GM19035 (cell line): ENCODE results near the gene FBXO36.
"Not testable (repeated sequence)": the region's sequence is repeated elsewhere in the genome, so short reads cannot be mapped to it uniquely, and the experiment has no call there.

ENCODE experiments used
- ATAC-seq: cut with Tn5 transposase; IDR thresholded peaks from one replicate; pipeline ENCODE4 v1.9.1; 2021; ENCODE audit not compliant: unreplicated experiment

FBXO36 gene

DNA sequence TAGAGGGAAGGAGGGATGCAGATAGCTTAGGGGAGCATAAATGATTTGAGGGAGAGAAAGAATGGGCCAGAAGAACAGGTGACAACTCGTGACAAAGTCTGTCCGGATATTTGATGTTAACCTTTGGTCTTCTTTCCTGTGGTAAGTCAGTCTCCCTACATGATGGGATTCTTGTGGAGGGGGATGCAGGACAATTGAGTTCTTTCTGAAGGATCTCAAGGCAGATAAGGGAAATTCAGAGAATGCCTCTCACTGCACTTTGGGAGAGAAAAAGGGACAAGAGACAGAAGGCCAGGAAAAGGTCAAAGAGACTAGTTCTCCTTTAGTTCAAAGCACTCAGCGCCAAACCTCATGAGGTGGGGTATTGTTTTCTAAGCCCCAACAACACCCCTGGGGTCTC is 34.2 kb downstream of the FBXO36 start:
- ATAC-seq = no peak

DNA sequence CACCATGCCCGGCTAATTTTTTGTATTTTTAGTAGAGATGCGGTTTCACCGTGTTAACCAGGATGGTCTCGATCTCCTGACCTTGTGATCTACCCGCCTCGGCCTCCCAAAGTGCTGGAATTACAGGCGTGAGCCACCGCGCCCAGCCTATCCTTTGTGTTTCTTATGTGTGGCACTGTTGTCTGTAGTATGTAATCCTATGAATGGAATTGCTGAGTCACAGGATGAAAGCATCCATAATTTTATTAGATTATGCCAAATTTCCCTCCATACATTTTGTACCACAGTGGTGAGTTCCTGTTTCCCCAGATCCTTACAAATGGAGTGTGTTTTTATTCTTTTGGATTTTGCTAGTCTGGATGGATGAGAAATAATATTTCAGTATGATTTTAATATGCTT is 41.3 kb downstream of the FBXO36 start:
- not testable (repeated sequence) for ATAC-seq

DNA sequence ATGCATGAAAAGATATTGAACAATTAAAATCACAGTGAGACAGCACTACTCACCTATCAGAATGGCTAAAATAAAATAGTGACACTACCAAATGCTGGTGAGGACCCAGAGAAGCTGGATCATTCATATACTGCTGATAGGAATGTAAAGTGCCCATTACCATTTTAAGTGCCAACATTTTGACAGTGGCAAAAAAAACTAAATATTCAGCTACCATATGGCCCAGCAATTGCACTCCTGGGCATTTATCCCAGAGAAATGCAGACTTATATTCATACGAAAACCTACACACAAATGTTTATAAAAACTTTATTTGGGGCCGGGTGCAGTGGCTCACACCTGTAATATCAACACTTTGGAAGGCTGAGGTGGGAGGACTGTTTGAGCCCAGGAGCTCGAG is 47.6 kb downstream of the FBXO36 start:
- ATAC-seq = no peak

DNA sequence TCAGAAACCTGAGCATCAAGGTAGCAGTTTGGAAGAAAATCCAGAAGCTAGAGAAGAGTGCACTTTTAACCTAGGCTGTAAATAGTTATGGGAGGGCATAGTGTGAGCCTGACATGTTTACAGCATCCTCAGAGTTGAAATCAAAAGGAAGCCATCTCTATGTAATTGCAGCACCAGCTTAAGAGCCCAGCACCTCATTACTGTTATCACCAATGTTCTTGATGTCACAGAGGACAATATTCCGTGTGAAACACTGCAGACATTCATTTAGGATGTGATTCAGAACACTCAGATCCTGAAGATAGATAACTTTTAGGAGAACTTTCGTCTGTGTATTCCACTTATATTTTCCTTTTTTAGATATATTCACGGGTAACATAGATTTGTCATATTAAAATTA is 48.1 kb downstream of the FBXO36 start:
- no peak for ATAC-seq

DNA sequence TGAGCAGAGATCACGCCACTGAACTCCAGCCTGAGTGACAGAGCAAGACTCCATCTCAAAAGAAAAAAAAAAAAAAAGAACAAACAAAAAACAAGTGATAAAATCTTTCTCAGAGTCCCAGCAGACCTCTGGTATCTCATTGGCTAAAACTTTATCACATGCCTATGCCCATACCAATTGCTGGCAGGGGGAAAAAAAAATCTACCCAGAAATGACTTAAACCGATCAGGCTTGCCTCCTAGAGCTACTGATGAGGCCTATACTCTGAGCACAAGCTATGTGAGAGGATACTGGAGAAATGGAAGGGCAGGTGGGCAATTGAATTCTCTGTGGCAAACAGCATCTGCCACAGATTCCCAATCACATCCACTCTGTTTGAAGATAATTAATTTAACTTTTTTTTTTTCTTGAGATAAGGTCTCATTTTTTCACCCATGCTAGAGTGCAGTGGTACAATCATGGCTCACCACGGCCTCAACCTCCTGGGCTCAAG is 49.0 kb downstream of the FBXO36 start:
- no peak for ATAC-seq

DNA sequence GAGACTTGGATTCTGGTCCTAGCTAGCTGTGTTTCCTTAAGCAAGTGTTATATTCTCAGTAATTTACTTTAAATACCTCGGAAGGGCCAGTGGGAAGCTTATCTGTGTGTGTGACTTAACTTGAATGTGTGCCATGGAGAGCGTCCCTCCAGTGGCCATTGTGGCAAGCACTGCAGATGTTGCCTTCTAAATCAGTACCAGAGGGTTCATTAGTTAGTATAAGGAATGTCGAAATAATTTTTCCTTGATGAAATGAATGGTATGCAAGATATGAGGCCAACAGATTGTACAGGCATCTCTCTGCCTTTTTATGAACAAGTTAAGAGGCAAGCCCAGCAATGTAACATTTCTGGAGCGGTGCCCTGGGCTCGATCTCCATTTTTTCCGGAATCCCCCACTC is 52.0 kb downstream of the FBXO36 start:
- no peak for ATAC-seq

DNA sequence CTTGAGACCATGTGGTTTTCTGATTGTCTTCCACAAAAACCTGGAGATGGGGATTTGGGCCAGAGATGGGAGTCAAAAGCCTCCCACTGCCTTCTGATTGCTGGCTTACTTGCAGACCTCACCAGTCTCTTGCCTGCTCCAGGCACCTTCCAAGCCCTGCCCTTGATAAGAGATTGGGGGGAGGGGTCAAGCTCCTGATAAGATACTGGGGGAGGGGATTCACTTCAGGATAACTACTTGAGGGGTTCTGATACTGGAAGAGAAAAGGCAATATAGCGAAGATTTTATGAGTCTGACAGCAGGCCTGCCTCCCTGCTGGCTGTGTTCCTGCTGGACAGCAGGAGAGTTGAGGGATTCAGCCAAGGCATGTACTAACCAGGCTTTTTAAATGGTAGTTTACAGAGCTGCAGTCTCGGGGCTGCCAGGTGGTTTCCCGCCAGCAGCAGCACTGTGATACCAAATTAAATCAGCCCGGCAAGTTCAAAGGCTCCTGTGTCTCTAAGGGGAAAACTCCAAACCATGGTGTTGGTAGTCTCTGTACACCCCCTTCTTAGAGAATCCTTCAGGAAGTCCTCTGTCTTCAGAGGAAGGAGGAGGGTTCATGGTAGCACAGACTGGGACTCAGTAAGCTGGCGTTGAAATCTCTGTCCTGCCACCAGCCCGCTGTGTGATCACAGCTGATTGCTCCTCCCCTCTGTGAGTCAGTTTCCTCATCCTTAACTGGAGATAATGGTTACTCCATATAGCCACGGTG is 58.3 kb downstream of the FBXO36 start:
- no peak for ATAC-seq

DNA sequence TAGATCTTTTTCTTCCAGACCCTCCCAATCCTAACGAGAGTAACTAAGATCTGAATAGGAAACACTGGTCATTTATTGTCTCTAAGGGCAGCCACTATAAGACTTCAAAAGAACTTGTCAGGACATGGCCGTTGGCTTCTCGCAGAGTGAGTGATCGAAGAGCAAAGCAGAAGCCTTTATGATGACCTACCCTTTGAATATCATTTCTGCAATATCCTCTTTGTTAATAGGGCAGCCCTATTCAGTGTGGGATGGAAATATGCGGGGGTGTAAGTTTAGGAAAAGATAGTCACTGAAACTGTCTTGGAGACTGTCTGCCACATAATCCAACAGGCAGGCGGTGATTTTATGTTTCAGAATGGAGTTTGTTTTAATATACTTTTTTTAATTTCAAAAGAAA is 70.9 kb downstream of the FBXO36 start:
- no peak for ATAC-seq

DNA sequence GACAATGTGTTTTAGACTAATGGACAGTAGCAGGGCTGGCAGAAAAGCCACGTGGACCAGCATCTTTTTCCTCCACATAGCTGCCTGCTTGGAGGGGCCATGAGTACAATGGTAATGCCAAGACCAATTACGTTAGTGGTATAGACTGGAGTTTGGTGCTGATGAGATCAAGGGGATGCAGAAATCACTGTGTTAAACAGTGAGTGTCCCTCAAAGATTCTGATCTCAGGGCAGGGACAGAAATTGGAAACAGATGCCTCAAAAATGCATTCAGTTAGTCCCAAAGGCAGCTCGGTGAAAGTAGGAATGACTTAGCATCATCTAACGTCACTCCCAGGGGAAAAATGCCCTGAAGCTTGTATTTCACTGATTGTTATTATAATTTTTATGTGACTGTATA is 74.0 kb downstream of the FBXO36 start:
- ATAC-seq = no peak

DNA sequence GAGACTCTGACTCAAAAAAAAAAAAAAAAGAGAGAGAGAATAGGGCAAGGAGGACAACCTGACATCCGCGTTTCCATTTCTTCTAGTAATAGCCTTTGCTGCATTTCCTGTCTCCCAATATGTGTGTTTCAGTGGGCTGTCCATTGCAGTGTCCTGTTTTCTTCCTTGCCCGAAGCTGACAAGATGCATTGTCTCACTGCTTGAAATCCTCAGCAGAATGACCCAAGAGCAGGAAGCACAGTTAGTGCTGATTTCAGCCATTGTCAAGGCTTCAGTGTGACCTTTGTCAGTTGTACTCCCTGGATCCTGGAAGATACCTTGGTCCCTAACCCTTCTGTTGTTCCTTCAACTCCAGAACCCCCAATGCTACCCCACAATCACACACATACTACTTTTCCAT is 75.3 kb downstream of the FBXO36 start:
- no peak for ATAC-seq

DNA sequence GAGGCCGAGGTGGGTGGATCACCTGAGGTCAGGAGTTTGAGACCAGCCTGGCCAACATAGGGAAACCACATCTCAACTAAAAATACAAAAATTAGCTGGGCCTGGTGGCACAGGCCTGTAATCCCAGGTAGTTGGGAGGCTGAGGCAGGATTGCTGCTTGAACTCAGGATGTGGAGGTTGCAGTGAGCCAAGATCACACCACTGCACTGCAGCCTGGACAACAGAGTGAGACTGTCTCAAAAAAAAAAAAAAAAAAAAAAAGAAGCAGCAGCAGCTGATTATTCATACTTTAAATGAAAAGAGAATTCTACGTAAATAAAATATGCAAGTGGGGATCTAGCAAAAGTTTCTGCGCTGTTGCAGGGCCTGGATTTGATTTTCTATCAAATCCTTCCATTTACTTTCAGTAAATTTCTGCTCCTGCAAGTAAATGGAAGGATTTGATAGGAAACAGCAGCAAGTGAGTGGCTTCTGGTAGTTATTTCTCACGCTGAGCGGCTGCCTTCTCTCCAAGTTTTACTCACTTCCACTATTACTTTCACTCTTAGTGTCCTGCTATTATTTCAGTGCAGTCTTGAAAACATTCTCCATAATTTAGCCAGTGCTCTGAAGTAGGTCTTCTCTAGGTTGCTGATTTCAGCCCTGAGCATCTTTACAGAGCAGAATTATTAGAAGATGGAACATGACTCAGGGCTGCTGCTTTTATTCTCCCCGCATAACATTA is 78.0 kb downstream of the FBXO36 start:
- ATAC-seq = peak; percentile 88

DNA sequence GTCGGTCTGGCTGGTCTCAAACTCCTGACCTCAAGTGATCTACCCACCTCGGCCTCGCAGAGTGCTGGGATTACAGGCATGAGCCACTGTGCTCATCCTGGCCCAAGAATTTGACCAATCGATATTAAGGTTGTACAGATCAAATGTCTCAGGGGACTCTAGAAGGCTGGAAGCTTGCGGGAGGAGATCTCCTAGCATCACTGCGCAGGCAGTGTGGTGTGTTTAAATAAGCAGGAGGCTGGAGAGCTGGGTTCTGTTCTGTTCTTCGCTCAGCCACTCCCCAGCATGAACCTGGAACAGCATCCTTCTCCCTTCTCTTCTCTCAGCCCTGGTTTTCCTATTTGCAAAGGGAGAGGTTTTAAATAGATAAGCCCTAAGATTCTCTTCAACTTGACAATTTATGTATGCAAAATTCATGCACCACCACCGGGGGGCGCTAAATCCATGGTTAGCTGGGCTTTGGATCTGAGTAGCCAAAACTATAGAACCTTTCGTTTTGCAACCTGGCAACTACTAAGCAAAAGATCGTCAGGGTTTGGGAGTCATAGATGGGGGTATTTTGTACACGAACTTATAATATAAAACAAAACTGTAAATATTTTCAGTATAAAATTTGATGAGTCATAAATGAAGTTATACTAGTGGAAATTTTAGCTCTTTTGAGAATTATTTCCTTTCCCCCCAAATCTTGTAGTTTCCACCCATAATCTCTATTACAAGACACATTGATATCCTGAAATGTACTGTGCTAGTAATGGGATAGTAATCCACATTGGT is 85.8 kb downstream of the FBXO36 start:
- ATAC-seq = no peak

DNA sequence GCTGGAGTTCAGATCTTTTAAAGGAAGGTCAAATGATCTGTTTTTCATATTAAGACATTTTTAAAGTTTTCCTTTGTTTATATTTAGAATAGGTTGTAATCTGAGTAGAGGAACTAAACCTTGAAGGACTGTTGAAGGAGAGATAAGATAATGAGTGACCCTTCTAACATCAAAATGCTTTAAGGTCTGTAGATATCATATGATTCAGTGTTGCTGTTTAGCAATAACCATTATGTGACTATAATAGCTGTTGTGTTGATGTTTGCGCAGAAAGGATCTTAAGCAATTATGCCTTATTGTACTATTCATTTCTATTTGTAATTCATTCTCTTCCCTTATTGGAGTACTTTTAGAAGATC is 86.4 kb downstream of the FBXO36 start:
- ATAC-seq = no peak

DNA sequence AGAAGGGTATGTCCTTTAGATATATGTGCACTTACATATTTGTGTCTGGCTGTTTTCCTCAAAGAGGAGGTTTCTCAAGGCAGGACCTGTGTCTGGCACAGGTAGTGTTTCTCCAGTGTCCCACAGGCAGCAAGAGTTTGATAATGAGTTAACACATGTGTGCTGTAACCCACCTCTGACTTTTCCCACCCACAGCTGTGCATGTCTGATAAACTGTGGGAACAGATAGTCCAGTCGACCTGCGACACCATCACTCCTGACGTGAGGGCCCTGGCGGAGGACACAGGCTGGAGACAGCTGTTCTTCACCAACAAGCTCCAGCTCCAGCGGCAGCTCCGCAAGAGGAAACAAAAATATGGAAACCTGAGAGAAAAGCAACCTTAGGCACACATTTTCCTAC is 88.2 kb downstream of the FBXO36 start:
- no peak for ATAC-seq

DNA sequence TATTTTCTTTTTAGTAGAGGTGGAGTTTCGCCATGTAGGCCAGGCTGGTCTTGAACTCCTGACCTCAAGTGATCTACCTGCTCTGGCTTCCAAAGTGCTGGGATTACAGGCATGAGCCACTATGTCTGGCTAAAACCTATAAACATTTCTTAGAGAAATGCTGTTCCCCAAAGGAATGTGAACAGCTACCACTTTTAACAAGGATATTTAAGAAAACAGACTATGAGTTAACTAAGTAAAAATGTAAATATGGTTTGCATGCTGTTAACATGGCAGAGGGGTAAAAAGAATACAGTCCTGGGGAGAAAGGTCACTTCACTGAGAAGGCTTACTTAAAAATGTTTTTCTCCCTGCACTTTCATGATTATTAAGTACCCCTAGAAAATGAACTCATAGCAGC is 89.3 kb downstream of the FBXO36 start:
- ATAC-seq = no peak

DNA sequence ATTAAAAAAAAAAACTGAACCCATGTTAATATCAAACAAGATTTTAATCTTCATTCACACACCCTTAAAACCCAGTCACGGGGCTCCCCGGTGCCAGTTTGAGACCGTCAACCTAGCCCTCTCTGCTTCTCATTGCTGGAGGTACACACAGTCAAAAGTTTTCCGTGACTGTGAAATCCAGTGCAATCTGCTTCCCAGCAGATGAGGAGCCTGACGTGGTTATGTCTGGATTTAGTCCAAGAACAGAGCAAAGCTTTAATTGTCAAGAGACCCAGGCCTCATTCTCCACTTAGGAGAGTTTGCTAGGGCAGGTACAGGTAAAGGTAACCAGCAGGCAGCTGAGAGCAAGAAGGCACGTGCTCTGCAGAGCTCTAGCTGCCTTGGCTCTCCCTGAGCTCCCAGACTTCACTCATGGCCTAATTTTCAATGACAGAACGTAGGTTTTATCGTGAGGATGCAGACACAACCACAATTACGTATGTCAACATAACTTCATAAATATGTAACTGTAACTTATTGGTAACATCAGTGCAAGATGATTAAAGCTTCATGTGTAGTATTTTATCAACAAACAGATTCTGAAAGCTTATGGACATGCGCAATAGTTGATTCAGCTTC is 90.1 kb downstream of the FBXO36 start:
- no peak for ATAC-seq

DNA sequence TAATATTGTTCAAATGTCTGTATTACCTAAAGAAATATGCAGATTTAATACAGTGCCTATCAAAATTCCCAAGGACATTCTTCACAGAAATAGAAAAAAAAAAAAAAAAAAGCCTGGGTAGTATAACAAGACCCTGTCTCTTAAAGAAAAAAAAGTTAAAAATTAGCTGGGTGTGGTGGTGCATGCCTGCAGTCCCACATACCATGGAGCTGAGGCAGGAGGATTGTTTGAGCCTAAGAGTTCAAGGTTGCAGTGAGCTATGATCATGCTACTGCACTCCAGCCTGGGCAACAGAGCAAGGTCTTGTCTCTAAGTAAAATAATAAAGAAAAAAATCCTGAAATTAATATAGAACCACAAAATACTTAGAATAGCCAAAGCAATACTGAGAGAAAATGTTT is 94.5 kb downstream of the FBXO36 start:
- no peak for ATAC-seq

DNA sequence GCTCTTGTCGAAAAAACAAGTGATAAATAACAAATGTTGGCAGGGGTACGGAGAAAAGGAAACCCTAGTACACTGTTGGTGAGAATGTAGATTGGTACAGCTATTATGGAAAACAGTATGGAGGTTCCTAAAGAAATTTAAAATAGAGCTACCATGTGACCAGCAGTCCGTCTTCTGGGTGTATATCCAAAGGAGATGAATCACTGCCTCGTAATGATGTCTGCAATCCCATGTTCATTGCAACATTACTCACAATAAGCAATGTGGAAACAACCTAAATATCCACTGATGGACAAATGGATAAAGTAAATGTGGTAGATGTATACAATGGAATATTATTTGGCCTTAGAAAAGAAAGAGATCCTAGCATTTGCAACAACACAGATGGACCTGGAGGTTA is 95.8 kb downstream of the FBXO36 start:
- ATAC-seq = no peak

DNA sequence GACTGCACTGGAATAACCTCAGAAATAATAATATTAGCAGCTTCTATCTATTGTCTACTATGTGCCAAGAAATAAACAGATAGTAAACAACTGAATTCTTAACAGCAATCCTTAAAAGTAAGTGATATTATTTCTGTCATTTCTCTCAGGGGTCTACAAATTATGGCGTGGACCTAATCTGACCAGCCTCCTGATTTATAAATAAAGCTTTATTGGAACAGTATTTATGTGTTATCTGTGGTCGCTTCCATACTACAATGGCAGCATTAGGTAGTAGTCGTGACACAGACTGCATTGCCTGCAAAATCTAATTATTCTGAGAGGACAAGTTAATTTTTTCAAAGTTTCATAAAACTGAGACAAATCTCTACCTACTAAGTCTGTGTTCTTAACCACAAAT is 97.4 kb downstream of the FBXO36 start:
- no peak for ATAC-seq

DNA sequence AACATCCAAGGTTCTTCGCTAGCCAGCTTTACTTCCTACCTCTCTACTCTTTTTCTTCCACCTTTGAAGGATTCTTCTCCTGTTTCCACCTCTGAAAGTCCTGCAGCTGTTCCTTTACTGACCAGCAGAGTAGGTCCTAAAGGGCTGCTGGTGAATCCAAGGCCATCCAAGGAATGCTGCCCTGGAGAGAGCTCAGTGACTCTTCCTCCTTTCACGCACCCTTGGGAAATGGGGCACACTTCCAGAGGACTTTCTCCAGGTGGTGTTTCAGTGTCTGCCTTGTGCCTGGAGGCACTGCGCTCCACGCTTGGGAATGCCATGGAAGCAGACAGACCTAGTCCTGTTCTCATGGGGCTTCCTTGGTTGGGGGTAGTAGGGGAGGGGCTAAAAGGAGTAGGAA is 101.0 kb downstream of the FBXO36 start:
- no peak for ATAC-seq

DNA sequence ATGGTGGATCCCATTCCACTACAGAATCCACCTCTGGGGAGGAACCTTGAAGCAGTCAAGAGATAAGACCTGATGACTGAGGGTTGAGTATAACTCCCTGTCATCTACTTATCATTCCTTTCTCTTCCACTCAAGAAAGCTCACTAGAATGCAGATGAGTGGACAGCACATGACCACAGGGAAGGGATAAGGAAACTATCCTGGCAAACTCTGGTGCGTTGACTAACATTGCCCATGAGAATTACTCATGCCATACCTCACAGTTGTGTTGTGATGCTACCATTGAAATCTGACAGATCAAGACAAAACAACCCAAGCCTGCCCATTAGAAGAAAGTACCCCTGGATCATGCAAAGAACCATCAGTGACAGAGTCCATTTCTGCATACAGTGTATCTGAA is 119.9 kb downstream of the FBXO36 start:
- no peak for ATAC-seq
